H1 (cell line): Measurements from ENCODE around the gene PLEKHG4. TPM values are rescaled to one million over a fixed set of nuclear protein-coding genes. Genes with fewer than 3 reads are reported as not detected.

ENCODE experiments used
- CTCF ChIA-PET: fragments of 300-600 bp; sonication (Branson Sonifier 250); formaldehyde crosslinking; loops from one replicate; lab custom pipeline; 2021; ENCODE audit not compliant: partially characterized antibody; lab: Charles Lee
- POLR2A ChIA-PET: fragments of 300-600 bp; sonication (Branson Sonifier 250); formaldehyde crosslinking; loops from one replicate; lab custom pipeline; 2021; ENCODE audit warnings: inconsistent platforms; ENCODE audit not compliant: partially characterized antibody; lab: Charles Lee
- DNase-seq, 2 experiments: peaks; one replicate each; pipeline versions ENCODE4 v3.0.0 to v3.0.0-alpha.2; 2010 to 2022; ENCODE audit warnings: low spot score in 2 of 2, low read depth in 1 of 2, mixed read lengths in 1 of 2
- FAIRE-seq: peaks from 2 replicates; lab custom pipeline; 2011; peaks lifted over from hg19 to GRCh38; lab: Jason Lieb, UNC
- H2AFZ ChIP-seq: 2 replicates; pipeline ENCODE4 v1.8.1; 2012; ENCODE audit warnings: low read length, inconsistent platforms
- H2AK5ac ChIP-seq: 2 replicates; pipeline ENCODE4 v1.6.1; 2013; ENCODE audit warnings: low read depth, low read length
- H2BK120ac ChIP-seq: replicated peaks from 2 replicates; pipeline ENCODE3; 2013; ENCODE audit warnings: low read depth, low read length, inconsistent platforms
- H2BK12ac ChIP-seq: 2 replicates; pipeline ENCODE4 v1.6.1; 2013; ENCODE audit warnings: low read depth, low read length
- H2BK15ac ChIP-seq: 2 replicates; pipeline ENCODE4 v1.6.1; 2013; ENCODE audit warnings: low read length
- H2BK20ac ChIP-seq: 2 replicates; pipeline ENCODE4 v1.6.1; 2013; ENCODE audit warnings: low read length
- H2BK5ac ChIP-seq: 2 replicates; pipeline ENCODE4 v1.6.1; 2013; ENCODE audit warnings: low read depth, low read length
- H3K14ac ChIP-seq: 2 replicates; pipeline ENCODE4 v1.6.1; 2013; ENCODE audit warnings: inconsistent platforms; ENCODE audit not compliant: insufficient read length
- H3K18ac ChIP-seq: 2 replicates; pipeline ENCODE4 v1.6.1; 2013; ENCODE audit warnings: low read length; ENCODE audit errors: extremely low read depth
- H3K23ac ChIP-seq: 2 replicates; pipeline ENCODE4 v1.6.1; 2013; ENCODE audit warnings: inconsistent platforms; ENCODE audit not compliant: insufficient read length
- H3K23me2 ChIP-seq: 2 replicates; pipeline ENCODE4 v1.6.1; 2013; ENCODE audit warnings: low read depth, low read length
- H3K27ac ChIP-seq: 2 replicates; pipeline ENCODE4 v1.6.1; 2011; ENCODE audit warnings: low read depth, low read length, inconsistent platforms
- H3K27me3 ChIP-seq, 4 experiments: replicated peaks in 1 of 4; 1 replicate in 1 of 4; 2 replicates in 3 of 4; pipeline versions ENCODE4 v1.6.1 to v1.8.1; 2011 to 2013; ENCODE audit warnings: low read length in 3 of 4, mild to moderate bottlenecking in 3 of 4, inconsistent platforms in 2 of 4, mixed read lengths in 2 of 4, moderate library complexity in 1 of 4; ENCODE audit not compliant: control insufficient read depth in 3 of 4, insufficient read depth in 3 of 4; ENCODE audit errors: extremely low read depth in 1 of 4
- H3K36me3 ChIP-seq, 4 experiments: 2 replicates each; pipeline versions ENCODE4 v1.6.1 to v1.8.1; 2011 to 2013; ENCODE audit warnings: mild to moderate bottlenecking in 4 of 4, low read length in 3 of 4, moderate library complexity in 2 of 4, control low read depth in 1 of 4, inconsistent platforms in 1 of 4; ENCODE audit not compliant: insufficient read depth in 4 of 4, control insufficient read depth in 2 of 4
- H3K4ac ChIP-seq: replicated peaks from 2 replicates; pipeline ENCODE3; 2013; ENCODE audit warnings: low read length, low read depth, mixed read lengths, inconsistent platforms; ENCODE audit not compliant: insufficient read length
- H3K4me1 ChIP-seq, 4 experiments: replicated peaks in 1 of 4; 1 replicate in 1 of 4; 2 replicates in 3 of 4; pipeline versions ENCODE4 v1.6.1 to v1.8.1; 2011 to 2013; ENCODE audit warnings: low read length in 3 of 4, inconsistent platforms in 2 of 4, mixed read lengths in 1 of 4; ENCODE audit not compliant: insufficient read depth in 4 of 4, control insufficient read depth in 3 of 4
- H3K4me2 ChIP-seq, 2 experiments: 2 replicates each; pipeline versions ENCODE4 v1.6.1 to v1.8.1; 2011 to 2013; ENCODE audit warnings: low read depth in 2 of 2, low read length in 2 of 2, control low read depth in 1 of 2, inconsistent platforms in 1 of 2, mild to moderate bottlenecking in 1 of 2; ENCODE audit not compliant: insufficient read depth in 1 of 2
- H3K4me3 ChIP-seq, 4 experiments: fragments of 200-600, 300-600 bp in 1 of 4; sonication (generic), shearing (Covaris generic), sonication (Bioruptor Twin) in 1 of 4; 2 replicates each; pipeline versions ENCODE4 v1.5.1 to v1.8.1; 2011 to 2016; ENCODE audit warnings: low read length in 4 of 4, low read depth in 3 of 4, control low read depth in 2 of 4, inconsistent platforms in 2 of 4, mild to moderate bottlenecking in 2 of 4, mixed read lengths in 1 of 4, moderate library complexity in 1 of 4; ENCODE audit not compliant: insufficient read depth in 2 of 4; ENCODE audit errors: extremely low read depth in 1 of 4
- H3K56ac ChIP-seq: replicated peaks from 2 replicates; pipeline ENCODE3; 2013; ENCODE audit warnings: low read depth, mild to moderate bottlenecking, mixed read lengths, low read length, inconsistent platforms; ENCODE audit not compliant: insufficient read length
- H3K79me1 ChIP-seq: 2 replicates; pipeline ENCODE4 v1.6.1; 2013; ENCODE audit warnings: low read depth, low read length, control low read depth
- H3K79me2 ChIP-seq, 2 experiments: 2 replicates each; pipeline versions ENCODE4 v1.6.1 to v1.8.1; 2012 to 2013; ENCODE audit warnings: low read length in 2 of 2, mild to moderate bottlenecking in 2 of 2, inconsistent platforms in 1 of 2; ENCODE audit not compliant: insufficient read depth in 2 of 2, control insufficient read depth in 1 of 2
- H3K9ac ChIP-seq, 4 experiments: replicated peaks in 1 of 4; 1 replicate in 1 of 4; 2 replicates in 3 of 4; pipeline versions ENCODE4 v1.6.1 to v1.8.1; 2011 to 2013; ENCODE audit warnings: low read depth in 3 of 4, low read length in 3 of 4, control low read depth in 2 of 4, mild to moderate bottlenecking in 2 of 4, moderate library complexity in 2 of 4, inconsistent platforms in 1 of 4; ENCODE audit errors: extremely low read depth in 1 of 4
- H3K9me3 ChIP-seq, 2 experiments: 2 replicates each; pipeline versions ENCODE4 v1.6.1 to v1.8.1; 2012 to 2013; ENCODE audit warnings: mild to moderate bottlenecking in 2 of 2, moderate library complexity in 2 of 2, control low read depth in 1 of 2, inconsistent platforms in 1 of 2, low read depth in 1 of 2, low read length in 1 of 2, mixed read lengths in 1 of 2; ENCODE audit not compliant: insufficient read depth in 2 of 2
- H4K20me1 ChIP-seq, 2 experiments: replicated peaks in 1 of 2; 2 replicates each; pipeline versions ENCODE3 to v1.8.1; 2011 to 2013; ENCODE audit warnings: inconsistent platforms in 2 of 2, low read length in 2 of 2, mild to moderate bottlenecking in 1 of 2; ENCODE audit not compliant: insufficient read depth in 2 of 2, control insufficient read depth in 1 of 2
- H4K5ac ChIP-seq: 2 replicates; pipeline ENCODE4 v1.6.1; 2013; ENCODE audit warnings: low read length, low read depth, mixed read lengths, inconsistent platforms; ENCODE audit not compliant: insufficient read length
- H4K8ac ChIP-seq: 2 replicates; pipeline ENCODE4 v1.8.0; 2013; ENCODE audit warnings: mild to moderate bottlenecking, moderate library complexity, low read length, inconsistent platforms; ENCODE audit not compliant: insufficient read depth; ENCODE audit errors: extremely low read depth
- H4K91ac ChIP-seq: replicated peaks from 2 replicates; pipeline ENCODE3; 2013; ENCODE audit warnings: low read length, mixed read lengths, inconsistent platforms; ENCODE audit not compliant: insufficient read length
- BCL11A ChIP-seq, 2 experiments: IDR thresholded peaks; one replicate each; pipeline ENCODE4 v1.6.1; 2011; ENCODE audit warnings: low read depth in 2 of 2, low read length in 2 of 2, mild to moderate bottlenecking in 2 of 2
- GTF2F1 ChIP-seq: IDR thresholded peaks from 2 replicates; pipeline ENCODE4 v1.6.1; 2012; ENCODE audit warnings: low read depth, low read length, improper control_type of control experiment, borderline replicate concordance
- SIX5 ChIP-seq: IDR thresholded peaks from 2 replicates; pipeline ENCODE4 v1.6.1; 2011; ENCODE audit warnings: mild to moderate bottlenecking, low read depth, low read length
- WGBS, 2 experiments: shearing (Covaris generic) in 1 of 2; methylation state at CpG; one replicate each; pipeline versions ENCODE4 v1.1.6 to v1.1.7; 2013 to 2015; ENCODE audit warnings: low lambda C conversion rate in 2 of 2, mixed read lengths in 2 of 2, inconsistent platforms in 1 of 2, low coverage in 1 of 2, missing lambda C conversion rate in 1 of 2; ENCODE audit not compliant: insufficient replicate concordance in 2 of 2, insufficient coverage in 1 of 2, insufficient read length in 1 of 2; ENCODE audit errors: extremely low coverage in 1 of 2, missing lambda C conversion rate in 1 of 2; 5-methylcytosine and 5-hydroxymethylcytosine counted together
- polyA plus RNA-seq, 7 experiments: library from polyadenylated mRNA; depleted of rRNA in 3 of 7; stranded (reverse) in 5 of 7; unstranded in 2 of 7; fragments of >200 nt in 5 of 7; fragments of 200-250 nt in 2 of 7; gene quantifications; 1 replicate in 5 of 7; 2 replicates in 1 of 7; 4 replicates in 1 of 7; pipeline versions ENCODE4 v1.2.1 to v1.2.3, GENCODE V29; 2011 to 2013; ENCODE audit warnings: missing spikeins in 2 of 7, mixed read lengths in 2 of 7
- total RNA-seq: library from RNA; stranded (reverse); fragmentation: NEBNext Ultra II Directional; extraction: Animal tissue kit (Norgen Biotek cat#: 25700); gene quantifications from 2 replicates; pipeline ENCODE4 v1.2.1, GENCODE V29; 2021

PLEKHG4 gene
- total and polyA plus RNA-seq, 2 of the 8 experiments (the other 6 are each of a cell fraction or from before 2014, with no cell fraction given): 7.7 to 11.1 TPM

- Histone ChIP-seq H2BK20ac (no peak overlapping the region), H2BK5ac (no peak overlapping the region), H4K8ac (no peak overlapping the region), H3K9ac (no peak overlapping the region), H4K20me1 (peaks cover under 1 to 9% of the 10 kb centered on the region in 2 experiments), H3K23me2 (no peaks in the 10 kb centered on the region), H3K14ac (no peak overlapping the region), H2BK15ac (no peak overlapping the region), H3K79me1 (no peaks in the 10 kb centered on the region), H3K27me3 (no peaks in the 10 kb centered on the region), H2AFZ (no peak overlapping the region), H3K4ac (no peak overlapping the region), H3K4me3 (no peak overlapping the region), H3K79me2 (no peaks in the 10 kb centered on the region), H3K4me1 (no peaks in the 10 kb centered on the region), H2BK120ac (no peak overlapping the region), H3K27ac (no peak overlapping the region), H2BK12ac (no peak overlapping the region), H3K9me3 (no peaks in the 10 kb centered on the region), H3K4me2 (no peak overlapping the region), H3K36me3 (peaks cover 0 to 2% (median 0%) of the 10 kb centered on the region in 4 experiments; a peak in 2 of 8 replicates), H4K5ac (no peak overlapping the region), H3K56ac (no peak overlapping the region), H4K91ac (no peak overlapping the region), H3K23ac (no peak overlapping the region), H3K18ac (no peak overlapping the region), H2AK5ac (no peak overlapping the region)
- POLR2A ChIA-PET: interaction anchor here (1.9 kb wide), 1 partner anchor 13 kb away, joined by 8 read pairs; no protein-coding TSS in a partner anchor
- no peak for DNase-seq
- WGBS, 2 experiments: 87% methylated on average over 4 of the region's 4 CpGs; no CpG with 5 or more reads in 1 of the 2 experiments
- CTCF ChIA-PET: interaction anchor here (0.7 to 14.4 kb wide), 5 partner anchors 9 to 171 kb away, joined by 3 to 217 read pairs (median 3); no protein-coding TSS in a partner anchor
- TF ChIP-seq GTF2F1 (no peak), SIX5 (no peak), BCL11A (IDR thresholded peaks at IDR 0.05; ENCODE audit: low read depth in 2 of 2, low read length in 2 of 2) (no peak)
- no peak for FAIRE-seq
Measured at GRCh38 chr16:67257486-67258160, 21.7 kb upstream of the PLEKHG4 start.
